Activated naive CD4-positive, alpha-beta T cell treated with anti-CD3 and anti-CD28 coated beads, Interleukin-2, amount 10 ng/mL, durations not matched to agents 7 days and 5 days (primary cell): ENCODE results near the gene TMC2.
"Not testable (repeated sequence)": the region's sequence is repeated elsewhere in the genome, so short reads cannot be mapped to it uniquely, and the experiment has no call there.

ENCODE experiments used
- CTCF ChIA-PET: fragments of 350-600 bp; sonication (Branson Sonifier 250); formaldehyde crosslinking; loops from one replicate; lab custom pipeline; 2021; ENCODE audit warnings: antibody characterized with exemption; lab: Charles Lee
- DNase-seq: peaks from one replicate; pipeline ENCODE4 v3.0.0-alpha.2; 2020
- H3K27ac Mint-ChIP-seq: one replicate; pipeline ENCODE4 v1.8.0; 2021; ENCODE audit warnings: mild to moderate bottlenecking, moderate library complexity, mixed read lengths
- H3K27me3 Mint-ChIP-seq: one replicate; pipeline ENCODE4 v1.8.0; 2021; ENCODE audit warnings: mild to moderate bottlenecking, mixed read lengths
- H3K36me3 Mint-ChIP-seq: one replicate; pipeline ENCODE4 v1.8.0; 2021; ENCODE audit warnings: mixed read lengths
- H3K4me1 Mint-ChIP-seq: one replicate; pipeline ENCODE4 v1.8.0; 2021; ENCODE audit warnings: mixed read lengths
- H3K4me3 Mint-ChIP-seq: one replicate; pipeline ENCODE4 v1.8.0; 2021; ENCODE audit warnings: mild to moderate bottlenecking, moderate library complexity, mixed read lengths
- H3K9me3 Mint-ChIP-seq: one replicate; pipeline ENCODE4 v1.8.0; 2021; ENCODE audit warnings: mixed read lengths

The TMC2 gene

DNA sequence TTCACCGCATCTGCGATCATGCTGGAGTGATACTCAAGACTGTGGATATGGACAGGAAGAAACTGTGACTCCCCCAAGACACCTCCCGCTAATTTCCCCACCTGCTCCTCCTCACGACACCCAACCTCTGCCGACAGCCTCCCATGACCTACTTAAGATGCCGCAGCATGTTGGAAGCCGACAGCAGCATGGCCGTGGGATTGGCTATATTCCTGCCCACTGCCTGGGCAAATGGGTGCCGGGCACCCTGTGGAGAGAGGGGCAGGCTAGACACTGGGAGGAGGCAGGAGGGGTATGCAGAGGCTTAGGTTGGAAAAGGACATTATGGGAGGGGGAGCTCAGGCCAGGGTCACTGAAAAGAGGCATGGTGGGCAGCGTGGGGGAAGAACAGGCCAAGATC, 123.2 kb downstream of the TMC2 start:
- H3K4me3 Mint-ChIP-seq, result no peak overlapping the region
- peaks cover 68% of the 10 kb centered on the region for H3K36me3 Mint-ChIP-seq
- CTCF ChIA-PET, result no interaction called here
- H3K27ac Mint-ChIP-seq, result no peak overlapping the region
- H3K27me3 Mint-ChIP-seq, result no peaks in the 10 kb centered on the region
- H3K9me3 Mint-ChIP-seq, result no peaks in the 10 kb centered on the region
- DNase-seq, result no peak
- peaks cover 67% of the 10 kb centered on the region for H3K4me1 Mint-ChIP-seq

GRCh38 chr20:2663364-2663886, 127.1 kb downstream of the TMC2 start:
- peak overlapping the region; percentile 90 for H3K4me3 Mint-ChIP-seq
- H3K27ac Mint-ChIP-seq, result peak overlapping the region; percentile 95
- no peaks in the 10 kb centered on the region for H3K9me3 Mint-ChIP-seq
- H3K4me1 Mint-ChIP-seq, result peaks cover 39% of the 10 kb centered on the region
- H3K27me3 Mint-ChIP-seq, result no peaks in the 10 kb centered on the region
- peaks cover 34% of the 10 kb centered on the region for H3K36me3 Mint-ChIP-seq
- DNase-seq, result no peak
- CTCF ChIA-PET, result interaction anchor here (2.1 kb wide), 1 partner anchor 9 kb away, joined by 6 read pairs; no protein-coding TSS in a partner anchor

- H3K27ac Mint-ChIP-seq, result peak within 1 kb of the TSS; percentile 95
- H3K27me3 Mint-ChIP-seq, result no peaks in the 10 kb centered on the region
- peaks cover 32% of the 10 kb centered on the region for H3K4me1 Mint-ChIP-seq
- peak within 1 kb of the TSS; percentile 90 for H3K4me3 Mint-ChIP-seq
- no peaks in the 10 kb centered on the region for H3K9me3 Mint-ChIP-seq
- H3K36me3 Mint-ChIP-seq, result peaks cover 27% of the 10 kb centered on the region
- CTCF ChIA-PET, result interaction anchor here (2.1 kb wide), 1 partner anchor 9 kb away, joined by 6 read pairs; no protein-coding TSS in a partner anchor
- peak; percentile 96 for DNase-seq
Observed at GRCh38 chr20:2663887-2664719, 127.7 kb downstream of the TMC2 start, which contains the start of gene IDH3B. IDH3B (minus strand) TSS chr20:2664216; CDS start chr20:2664188, 28 bp downstream.

- H3K9me3 Mint-ChIP-seq, result no peaks in the 10 kb centered on the region
- no peak overlapping the region for H3K27ac Mint-ChIP-seq
- H3K4me1 Mint-ChIP-seq, result no peaks in the 10 kb centered on the region
- H3K27me3 Mint-ChIP-seq, result peaks cover 24% of the 10 kb centered on the region
- H3K36me3 Mint-ChIP-seq, result no peaks in the 10 kb centered on the region
- DNase-seq, result no peak
- H3K4me3 Mint-ChIP-seq, result no peak overlapping the region
- CTCF ChIA-PET, result interaction anchor here (0.8 to 2.0 kb wide), 2 partner anchors 17 to 18 kb away, joined by 3 to 5 read pairs; no protein-coding TSS in a partner anchor
Observed at GRCh38 chr20:2671977-2672376, 135.6 kb downstream of the TMC2 start.

DNA sequence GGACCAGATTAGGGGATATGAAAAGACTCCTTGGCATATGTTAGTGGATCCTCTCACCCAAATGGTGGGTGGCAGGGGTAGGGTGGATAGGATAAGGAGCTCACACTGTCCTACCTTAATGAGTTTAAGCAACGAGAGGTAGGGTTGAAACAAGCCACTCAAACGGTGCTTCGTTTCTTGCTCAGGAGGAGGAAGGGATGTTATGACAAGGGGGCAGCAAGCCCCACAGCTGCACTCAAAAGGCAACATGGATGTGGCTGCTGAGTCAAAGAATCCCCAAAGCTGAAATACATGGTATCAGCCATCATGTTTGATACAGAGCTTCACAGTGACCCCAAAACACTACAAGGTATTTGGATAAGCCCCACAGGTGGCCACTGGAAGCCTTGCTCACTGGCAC, 136.1 kb downstream of the TMC2 start:
- CTCF ChIA-PET, result interaction anchor here (2.5 kb wide), 1 partner anchor 22 kb away, joined by 8 read pairs; no protein-coding TSS in a partner anchor
- H3K4me3 Mint-ChIP-seq, result no peak overlapping the region
- no peak for DNase-seq
- no peaks in the 10 kb centered on the region for H3K9me3 Mint-ChIP-seq
- H3K27me3 Mint-ChIP-seq, result peaks cover 24% of the 10 kb centered on the region
- no peak overlapping the region for H3K27ac Mint-ChIP-seq
- H3K36me3 Mint-ChIP-seq, result no peaks in the 10 kb centered on the region
- H3K4me1 Mint-ChIP-seq, result no peaks in the 10 kb centered on the region

DNA sequence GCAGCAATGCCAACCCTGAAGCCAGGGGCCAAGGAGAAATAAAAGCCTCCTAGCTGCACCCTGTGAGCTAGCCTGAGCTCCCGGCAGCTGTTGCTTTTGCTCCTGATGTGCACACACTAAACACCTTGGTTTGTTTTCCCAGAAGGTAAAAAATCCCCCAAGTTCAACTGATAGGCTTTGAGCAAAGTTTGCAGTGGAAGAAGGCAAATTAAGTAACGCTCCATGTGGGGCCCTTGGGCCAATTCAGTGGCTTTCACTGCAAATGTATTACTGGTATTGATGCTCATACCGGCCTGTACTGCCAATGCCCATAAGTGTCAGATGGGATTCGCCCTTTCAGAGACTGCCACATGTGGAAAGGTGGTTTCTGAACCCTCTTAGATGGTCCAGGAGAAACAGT, 137.1 kb downstream of the TMC2 start:
- Mint-ChIP-seq H3K4me3 (no peak overlapping the region), H3K9me3 (no peaks in the 10 kb centered on the region), H3K27ac (no peak overlapping the region), H3K36me3 (no peaks in the 10 kb centered on the region), H3K27me3 (peaks cover 24% of the 10 kb centered on the region), H3K4me1 (no peaks in the 10 kb centered on the region)
- no peak for DNase-seq
- CTCF ChIA-PET, result interaction anchor here (0.7 to 2.5 kb wide), 6 partner anchors 23 to 640 kb away, joined by 3 to 8 read pairs (median 3); no protein-coding TSS in a partner anchor

GRCh38 chr20:2680046-2680445, 143.7 kb downstream of the TMC2 start:
- Mint-ChIP-seq H3K27me3 (peaks cover 32% of the 10 kb centered on the region), H3K36me3 (no peaks in the 10 kb centered on the region), H3K4me3 (no peak overlapping the region), H3K4me1 (peaks cover 2% of the 10 kb centered on the region), H3K27ac (no peak overlapping the region), H3K9me3 (no peaks in the 10 kb centered on the region)
- no peak for DNase-seq
- CTCF ChIA-PET, result no interaction called here

GRCh38 chr20:2682040-2682439, 145.7 kb downstream of the TMC2 start:
- H3K36me3 Mint-ChIP-seq, H3K9me3 Mint-ChIP-seq, H3K27ac Mint-ChIP-seq, H3K4me3 Mint-ChIP-seq, CTCF ChIA-PET, DNase-seq, H3K4me1 Mint-ChIP-seq: not testable (repeated sequence)
- peaks cover 38% of the 10 kb centered on the region for H3K27me3 Mint-ChIP-seq

DNA sequence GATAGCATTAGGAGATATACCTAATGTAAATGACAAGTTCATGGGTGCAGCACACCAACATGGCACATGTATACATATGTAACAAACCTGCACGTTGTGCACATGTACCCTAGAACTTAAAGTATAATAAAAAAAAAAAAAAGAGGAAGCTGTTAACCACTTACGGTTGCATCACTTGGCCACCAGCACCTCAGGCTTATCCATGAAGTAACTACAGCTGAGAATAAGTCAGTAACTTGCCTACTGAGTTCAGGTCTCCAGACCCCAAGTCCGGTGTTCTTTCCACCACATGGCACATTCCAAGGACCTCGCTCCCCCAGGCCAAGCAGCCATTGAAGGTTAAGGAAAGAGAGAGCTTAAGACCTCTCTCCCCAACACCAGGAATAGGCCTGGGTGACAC, 148.4 kb downstream of the TMC2 start:
- peaks cover 56% of the 10 kb centered on the region for H3K27me3 Mint-ChIP-seq
- H3K27ac Mint-ChIP-seq, H3K9me3 Mint-ChIP-seq, H3K36me3 Mint-ChIP-seq, H3K4me3 Mint-ChIP-seq, DNase-seq: not testable (repeated sequence)
- H3K4me1 Mint-ChIP-seq, result peaks cover 18% of the 10 kb centered on the region
- CTCF ChIA-PET, result interaction anchor here (0.7 to 5.4 kb wide), 4 partner anchors 56 to 83 kb away, joined by 3 to 58 read pairs (median 6); no protein-coding TSS in a partner anchor

DNA sequence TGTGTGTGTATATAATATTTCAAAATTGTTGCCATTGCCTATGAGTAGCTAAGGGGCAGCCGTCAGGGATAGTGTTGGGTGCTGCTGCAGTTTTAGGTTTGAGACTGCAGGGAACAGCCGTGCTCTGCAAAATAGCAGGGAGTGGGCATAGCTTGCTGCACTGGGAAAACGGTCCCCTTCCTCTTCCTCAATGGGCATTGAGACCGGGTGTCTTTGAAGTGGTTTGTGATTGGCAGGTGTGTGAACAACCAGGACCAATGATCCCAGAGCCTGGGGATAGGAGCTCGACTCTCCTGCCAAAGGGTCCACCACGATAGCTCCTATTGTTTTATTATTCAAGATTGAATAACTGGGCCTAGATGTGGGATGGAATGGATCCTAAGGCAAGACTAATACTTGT, 151.1 kb downstream of the TMC2 start:
- no peaks in the 10 kb centered on the region for H3K9me3 Mint-ChIP-seq
- no peak overlapping the region for H3K4me3 Mint-ChIP-seq
- no peak overlapping the region for H3K27ac Mint-ChIP-seq
- DNase-seq, result no peak
- H3K27me3 Mint-ChIP-seq, result peaks cover 64% of the 10 kb centered on the region
- H3K36me3 Mint-ChIP-seq, result peaks cover 7% of the 10 kb centered on the region
- peaks cover 28% of the 10 kb centered on the region for H3K4me1 Mint-ChIP-seq
- CTCF ChIA-PET, result interaction anchor here (0.6 to 5.4 kb wide), 17 partner anchors 9 to 366 kb away, joined by 3 to 58 read pairs (median 7); partner anchors contain the start of gene NOP56

DNA sequence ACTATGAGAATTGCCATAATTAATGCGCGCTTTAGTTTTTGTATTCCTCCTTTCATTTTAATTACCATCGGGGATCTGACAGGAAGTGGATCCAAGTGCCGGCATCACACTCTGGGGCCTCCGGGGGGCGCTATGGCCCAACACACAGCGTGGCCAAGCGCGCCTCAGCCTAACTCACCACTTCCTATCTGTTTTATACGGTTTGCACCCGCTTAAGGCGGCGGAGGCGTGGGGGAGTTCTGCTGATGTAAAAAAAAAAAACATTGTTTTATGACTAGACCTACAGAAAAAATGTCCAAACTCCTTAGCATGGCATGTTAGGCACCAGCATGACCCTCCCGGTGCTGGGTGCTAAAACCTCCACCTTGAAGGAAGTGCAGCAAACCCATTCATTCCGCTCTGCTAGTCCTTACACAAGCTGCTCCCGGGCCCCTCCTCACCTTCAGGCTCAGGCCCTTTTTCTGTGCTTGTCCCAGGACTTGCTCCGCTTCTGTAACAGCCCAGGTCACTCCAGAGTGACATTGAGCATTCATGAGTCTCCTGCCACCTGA, 151.7 kb downstream of the TMC2 start:
- Mint-ChIP-seq H3K4me3 (no peak overlapping the region), H3K9me3 (no peaks in the 10 kb centered on the region), H3K4me1 (peaks cover 28% of the 10 kb centered on the region), H3K27me3 (peaks cover 60% of the 10 kb centered on the region), H3K36me3 (peaks cover 7% of the 10 kb centered on the region), H3K27ac (no peak overlapping the region)
- DNase-seq, result peak; percentile 86
- CTCF ChIA-PET, result interaction anchor here (0.6 to 5.4 kb wide), 23 partner anchors 8 to 365 kb away, joined by 3 to 58 read pairs (median 5); partner anchors contain the start of gene NOP56

DNA sequence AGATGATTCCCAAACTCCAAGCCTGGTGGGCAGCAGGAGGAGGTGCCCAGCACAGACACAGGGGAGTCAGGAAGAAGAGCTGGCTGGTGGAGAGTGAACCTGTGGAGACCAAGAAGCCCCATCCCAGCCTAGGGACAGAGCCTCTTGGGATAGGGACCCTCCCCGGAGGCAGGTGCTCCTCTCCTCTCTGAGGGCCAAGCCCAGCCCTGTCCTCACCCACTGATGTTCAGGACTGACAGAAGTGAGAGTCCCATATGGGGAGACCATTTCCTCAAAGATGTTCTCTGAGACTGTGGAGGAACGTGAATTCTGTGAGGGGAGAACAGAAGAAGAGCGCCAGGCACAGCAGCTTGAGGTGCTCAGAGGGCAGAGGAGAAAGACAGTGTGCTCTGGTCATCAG, 153.8 kb downstream of the TMC2 start:
- Mint-ChIP-seq H3K4me1 (peaks cover 28% of the 10 kb centered on the region), H3K4me3 (no peak overlapping the region), H3K27me3 (peaks cover 77% of the 10 kb centered on the region), H3K27ac (no peak overlapping the region), H3K9me3 (no peaks in the 10 kb centered on the region), H3K36me3 (peaks cover 7% of the 10 kb centered on the region)
- CTCF ChIA-PET, result interaction anchor here (0.6 to 3.3 kb wide), 3 partner anchors 19 to 311 kb away, joined by 3 to 18 read pairs (median 3); no protein-coding TSS in a partner anchor
- no peak for DNase-seq

DNA sequence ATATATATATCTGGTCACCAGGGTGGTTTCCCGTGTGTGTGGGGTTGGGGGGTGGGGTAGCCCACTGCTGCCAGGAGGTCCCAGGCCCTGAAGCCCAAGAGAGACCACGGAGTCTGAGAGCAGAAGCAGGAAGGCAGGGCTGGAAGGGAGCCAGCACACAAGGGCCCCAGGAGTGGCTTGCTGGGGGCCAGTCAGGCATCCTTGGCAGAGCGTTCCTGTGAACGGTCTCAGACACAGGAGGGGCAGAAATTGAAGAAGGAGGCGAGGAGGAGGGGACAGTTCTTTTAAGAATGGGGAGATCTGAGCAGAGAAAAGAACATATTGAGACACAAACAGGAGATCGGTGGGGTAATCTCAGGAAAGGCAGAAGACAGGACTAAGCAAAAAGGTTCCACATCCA, 154.3 kb downstream of the TMC2 start:
- Mint-ChIP-seq H3K27ac (no peak overlapping the region), H3K4me3 (peak overlapping the region; percentile 76), H3K27me3 (peaks cover 80% of the 10 kb centered on the region), H3K36me3 (peaks cover 7% of the 10 kb centered on the region), H3K9me3 (no peaks in the 10 kb centered on the region), H3K4me1 (peaks cover 28% of the 10 kb centered on the region)
- CTCF ChIA-PET, result interaction anchor here (1.6 kb wide), 1 partner anchor 310 kb away, joined by 4 read pairs; no protein-coding TSS in a partner anchor
- no peak for DNase-seq

GRCh38 chr20:2691127-2691526, 154.8 kb downstream of the TMC2 start:
- CTCF ChIA-PET, result interaction anchor here (1.6 kb wide), 1 partner anchor 310 kb away, joined by 4 read pairs; no protein-coding TSS in a partner anchor
- no peak overlapping the region for H3K27ac Mint-ChIP-seq
- H3K9me3 Mint-ChIP-seq, result no peaks in the 10 kb centered on the region
- no peak for DNase-seq
- H3K36me3 Mint-ChIP-seq, result peaks cover 7% of the 10 kb centered on the region
- H3K27me3 Mint-ChIP-seq, result peaks cover 84% of the 10 kb centered on the region
- H3K4me1 Mint-ChIP-seq, result peaks cover 28% of the 10 kb centered on the region
- peak overlapping the region; percentile 76 for H3K4me3 Mint-ChIP-seq
